Transverse colon (tissue), 4 donors: Measurements from ENCODE around the gene KRTAP4-6.

Experiments used
- EP300 ChIP-seq: sonication (generic); formaldehyde crosslinking; IDR thresholded peaks from one replicate; pipeline ENCODE4 v1.6.1; 2017; ENCODE audit warnings: antibody characterized with exemption, low read depth
- POLR2A ChIP-seq: fragments of 450-650 bp; IDR thresholded peaks from one replicate; pipeline ENCODE4 v1.6.1; 2016; ENCODE audit warnings: antibody characterized with exemption, mild to moderate bottlenecking, moderate library complexity
- POLR2AphosphoS5 ChIP-seq, 3 donors: sonication (generic); formaldehyde crosslinking; IDR thresholded peaks; one replicate each; pipeline ENCODE4 v1.6.1; 2016; ENCODE audit warnings: antibody characterized with exemption in 3 of 3
- TF ChIP-seq, protein P1 (sequence below), 5 experiments: fragments of 200-600 bp in 3 of 5; fragments of 450-650 bp in 2 of 5; sonication (generic) in 3 of 5; IDR thresholded peaks; 1 replicate in 2 of 5; 2 replicates in 3 of 5; pipeline ENCODE4 v1.5.1; 2016 to 2017; ENCODE audit warnings: antibody characterized with exemption in 5 of 5, inconsistent platforms in 3 of 5, mild to moderate bottlenecking in 2 of 5, moderate library complexity in 1 of 5

DNA sequence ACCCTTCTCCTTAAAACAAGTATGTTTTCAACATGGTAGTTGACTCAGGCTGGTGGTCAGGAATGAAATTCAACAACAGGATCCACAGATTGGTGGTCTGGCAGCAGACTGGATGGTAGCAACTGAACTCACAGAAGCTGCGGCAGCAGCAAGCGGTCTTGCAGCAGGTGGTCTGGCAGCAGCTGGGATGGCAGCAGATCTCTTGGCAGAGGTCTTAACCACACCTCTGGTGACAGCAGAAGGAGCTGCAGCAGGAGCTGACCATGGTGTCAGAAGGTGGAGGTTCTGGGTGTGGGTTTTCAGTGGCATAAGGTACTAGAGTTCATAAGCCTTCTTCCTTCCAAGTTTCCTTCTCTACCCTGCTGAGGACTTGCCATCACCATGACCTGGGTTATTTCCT is 46.5 kb upstream of the KRTAP4-6 start:
- TF ChIP-seq, protein P1, sequence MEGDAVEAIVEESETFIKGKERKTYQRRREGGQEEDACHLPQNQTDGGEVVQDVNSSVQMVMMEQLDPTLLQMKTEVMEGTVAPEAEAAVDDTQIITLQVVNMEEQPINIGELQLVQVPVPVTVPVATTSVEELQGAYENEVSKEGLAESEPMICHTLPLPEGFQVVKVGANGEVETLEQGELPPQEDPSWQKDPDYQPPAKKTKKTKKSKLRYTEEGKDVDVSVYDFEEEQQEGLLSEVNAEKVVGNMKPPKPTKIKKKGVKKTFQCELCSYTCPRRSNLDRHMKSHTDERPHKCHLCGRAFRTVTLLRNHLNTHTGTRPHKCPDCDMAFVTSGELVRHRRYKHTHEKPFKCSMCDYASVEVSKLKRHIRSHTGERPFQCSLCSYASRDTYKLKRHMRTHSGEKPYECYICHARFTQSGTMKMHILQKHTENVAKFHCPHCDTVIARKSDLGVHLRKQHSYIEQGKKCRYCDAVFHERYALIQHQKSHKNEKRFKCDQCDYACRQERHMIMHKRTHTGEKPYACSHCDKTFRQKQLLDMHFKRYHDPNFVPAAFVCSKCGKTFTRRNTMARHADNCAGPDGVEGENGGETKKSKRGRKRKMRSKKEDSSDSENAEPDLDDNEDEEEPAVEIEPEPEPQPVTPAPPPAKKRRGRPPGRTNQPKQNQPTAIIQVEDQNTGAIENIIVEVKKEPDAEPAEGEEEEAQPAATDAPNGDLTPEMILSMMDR (IDR thresholded peaks at IDR 0.05): no peak
- TF ChIP-seq POLR2A (no peak), POLR2AphosphoS5 (IDR thresholded peaks at IDR 0.05) (no peak), EP300 (no peak)
